ENCODE measurements around the gene SLC6A7. TPM values are rescaled to one million over a fixed set of nuclear protein-coding genes. Genes with fewer than 3 reads are reported as not detected.

Gene SLC6A7
- total and polyA plus RNA-seq, 9 donors: 0.31 to 1.3 (median 0.75) TPM

GRCh38 chr5:150255659-150256409 lies 66.0 kb downstream of the SLC6A7 start:
- no peaks in the 10 kb centered on the region for H3K9me3 ChIP-seq (replicated peaks; ENCODE audit: control insufficient read depth, low read depth, low read length)
- no peaks in the 10 kb centered on the region for H3K27me3 ChIP-seq (ENCODE audit: control insufficient read depth, insufficient read depth, low read length)
- no peak overlapping the region for H3K27ac ChIP-seq (ENCODE audit: low read length)
- WGBS (ENCODE audit: insufficient coverage): 70% methylated on average over 2 of the region's 6 CpGs
- peak; percentile 37 for DNase-seq
- peaks cover 25% of the 10 kb centered on the region for H3K4me1 ChIP-seq (ENCODE audit: control insufficient read depth, insufficient read depth, low read length)
- no peak overlapping the region for H3K4me3 ChIP-seq (ENCODE audit: low read length)
- H3K36me3 ChIP-seq (ENCODE audit: control insufficient read depth, insufficient read depth, low read length): no peaks in the 10 kb centered on the region

DNA sequence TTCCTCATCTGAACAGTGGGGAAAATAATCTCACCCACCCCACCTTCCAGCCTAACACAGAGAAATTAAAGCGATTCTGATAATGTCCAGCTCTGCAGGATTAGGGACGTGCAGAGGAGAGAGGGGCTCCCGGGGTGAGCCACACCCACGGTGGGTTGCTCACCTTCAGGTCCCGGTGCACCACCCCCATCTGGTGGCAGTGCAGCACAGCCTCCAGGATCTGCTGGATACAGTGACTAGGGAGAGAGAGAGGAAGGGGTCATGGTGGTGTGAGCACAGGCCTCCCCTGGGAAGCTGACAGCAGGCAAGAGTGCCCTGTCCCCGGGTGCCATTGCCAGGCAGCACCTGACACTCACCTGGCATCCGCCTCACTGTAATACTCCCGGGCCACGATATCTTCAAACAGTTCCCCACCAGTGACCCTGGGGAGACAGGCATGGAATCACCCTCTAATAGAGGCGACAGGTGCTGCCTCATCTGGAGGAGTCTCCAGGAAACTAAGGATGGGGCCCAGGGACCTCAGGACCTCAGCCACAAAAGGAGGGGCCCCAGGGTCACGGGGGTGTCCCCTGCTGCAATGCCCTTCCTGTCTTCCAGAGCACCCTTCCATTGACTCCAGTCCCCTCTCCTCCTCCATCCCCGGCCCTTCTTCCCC lies 66.7 kb downstream of the SLC6A7 start:
- 71% methylated on average over 6 of the region's 12 CpGs for WGBS (ENCODE audit: insufficient coverage)
- Histone ChIP-seq H3K9me3 (replicated peaks; ENCODE audit: control insufficient read depth, low read depth, low read length) (no peaks in the 10 kb centered on the region), H3K36me3 (ENCODE audit: control insufficient read depth, insufficient read depth, low read length) (no peaks in the 10 kb centered on the region)

DNA sequence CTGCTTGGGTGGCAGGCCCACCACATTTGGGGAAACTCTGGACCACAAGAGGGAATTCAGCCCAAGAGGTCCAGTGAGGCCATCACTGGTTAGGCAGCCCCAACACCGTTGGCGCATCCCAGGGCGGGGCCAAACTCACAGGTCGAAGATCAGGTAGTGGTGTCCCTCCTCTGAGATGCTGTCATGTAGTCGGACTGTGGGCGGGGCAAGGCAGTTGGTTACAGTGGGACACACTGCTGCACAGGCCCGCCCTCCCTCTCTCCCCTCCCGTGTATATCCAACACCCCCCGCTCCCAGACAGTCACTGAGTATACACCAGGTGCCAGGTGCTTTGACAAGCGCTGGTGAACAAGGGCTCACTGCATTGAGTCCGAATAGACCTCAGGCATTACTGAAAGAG lies 67.6 kb downstream of the SLC6A7 start:
- 83% methylated on average over 9 of the region's 11 CpGs for WGBS (ENCODE audit: insufficient coverage)
- no peaks in the 10 kb centered on the region for H3K9me3 ChIP-seq (replicated peaks; ENCODE audit: control insufficient read depth, low read depth, low read length)
- peaks cover 25% of the 10 kb centered on the region for H3K4me1 ChIP-seq (ENCODE audit: control insufficient read depth, insufficient read depth, low read length)
- no peak for DNase-seq
- H3K4me3 ChIP-seq (ENCODE audit: low read length): no peak overlapping the region
- H3K27ac ChIP-seq (ENCODE audit: low read length): peak overlapping the region; percentile 29
- no peaks in the 10 kb centered on the region for H3K36me3 ChIP-seq (ENCODE audit: control insufficient read depth, insufficient read depth, low read length)
- H3K27me3 ChIP-seq (ENCODE audit: control insufficient read depth, insufficient read depth, low read length): peaks cover 2% of the 10 kb centered on the region

More for the DNA sequence above, 66.7 kb downstream of the SLC6A7 start:
- no peak for DNase-seq
- Histone ChIP-seq H3K4me3 (ENCODE audit: low read length) (no peak overlapping the region), H3K4me1 (ENCODE audit: control insufficient read depth, insufficient read depth, low read length) (peaks cover 25% of the 10 kb centered on the region), H3K27me3 (ENCODE audit: control insufficient read depth, insufficient read depth, low read length) (peaks cover 2% of the 10 kb centered on the region), H3K27ac (ENCODE audit: low read length) (no peak overlapping the region)

- Histone ChIP-seq H3K9me3 (replicated peaks; ENCODE audit: control insufficient read depth, low read depth, low read length) (no peaks in the 10 kb centered on the region), H3K27ac (ENCODE audit: low read length) (peak overlapping the region; percentile 29), H3K27me3 (ENCODE audit: control insufficient read depth, insufficient read depth, low read length) (peaks cover 2% of the 10 kb centered on the region), H3K4me1 (ENCODE audit: control insufficient read depth, insufficient read depth, low read length) (peaks cover 25% of the 10 kb centered on the region), H3K36me3 (ENCODE audit: control insufficient read depth, insufficient read depth, low read length) (no peaks in the 10 kb centered on the region), H3K4me3 (ENCODE audit: low read length) (no peak overlapping the region)
- peak; percentile 91 for DNase-seq
- WGBS (ENCODE audit: insufficient coverage): 14% methylated on average over 2 of the region's 6 CpGs
These were observed 68.3 kb downstream of the SLC6A7 start for GRCh38 chr5:150258130-150258529.

Other genes starting within 250 kb of the SLC6A7 start
- not detected for gene PDE6A, start 245.3 kb upstream of the SLC6A7 start, total RNA-seq
- gene PDE6A, start 245.3 kb upstream of the SLC6A7 start, polyA plus RNA-seq (ENCODE audit: insufficient read depth in 1 of 8, insufficient read length in 8 of 8, low replicate concordance in 1 of 8): under 1 TPM in 6 of 8 donors, not detected in 2; 0.03 to 0.35 (median 0.08) TPM
- gene SLC26A2, start 229.3 kb upstream of the SLC6A7 start, total RNA-seq: 11.9 TPM
- 10 to 100 TPM in 6 of 8 donors, 1 to 10 TPM in 2; 8.6 to 14.5 (median 10.3) TPM for gene SLC26A2, start 229.3 kb upstream of the SLC6A7 start, polyA plus RNA-seq (ENCODE audit: insufficient read depth in 1 of 8, insufficient read length in 8 of 8, low replicate concordance in 1 of 8)
- gene TIGD6, start 189.4 kb upstream of the SLC6A7 start, total RNA-seq: 3.5 TPM
- 1 to 10 TPM; 1.7 to 3.2 (median 2.6) TPM for gene TIGD6, start 189.4 kb upstream of the SLC6A7 start, polyA plus RNA-seq (ENCODE audit: insufficient read depth in 1 of 8, insufficient read length in 8 of 8, low replicate concordance in 1 of 8)
- 14.5 TPM for gene HMGXB3, start 189.3 kb upstream of the SLC6A7 start, total RNA-seq
- 10 to 100 TPM; 14.2 to 25.4 (median 18.2) TPM for gene HMGXB3, start 189.3 kb upstream of the SLC6A7 start, polyA plus RNA-seq (ENCODE audit: insufficient read depth in 1 of 8, insufficient read length in 8 of 8, low replicate concordance in 1 of 8)
- gene CSF1R, start 103.5 kb upstream of the SLC6A7 start, total RNA-seq: 9.2 TPM
- 10 to 100 TPM; 20.3 to 34.5 (median 27.6) TPM for gene CSF1R, start 103.5 kb upstream of the SLC6A7 start, polyA plus RNA-seq (ENCODE audit: insufficient read depth in 1 of 8, insufficient read length in 8 of 8, low replicate concordance in 1 of 8)
- gene PDGFRB, start 34.2 kb upstream of the SLC6A7 start, total RNA-seq: 109 TPM
- 100 to 1,000 TPM; 111 to 152 (median 129) TPM for gene PDGFRB, start 34.2 kb upstream of the SLC6A7 start, polyA plus RNA-seq (ENCODE audit: insufficient read depth in 1 of 8, insufficient read length in 8 of 8, low replicate concordance in 1 of 8)
- 0.27 TPM for gene CDX1, start 23.3 kb upstream of the SLC6A7 start, total RNA-seq
- gene CDX1, start 23.3 kb upstream of the SLC6A7 start, polyA plus RNA-seq (ENCODE audit: insufficient read depth in 1 of 8, insufficient read length in 8 of 8, low replicate concordance in 1 of 8): 1 to 10 TPM in 2 of 8 donors, under 1 TPM in 6; 0.12 to 6.0 (median 0.33) TPM
- gene CAMK2A, start 99.7 kb downstream of the SLC6A7 start, total RNA-seq: 48.8 TPM
- 10 to 100 TPM; 38.5 to 79.9 (median 62.0) TPM for gene CAMK2A, start 99.7 kb downstream of the SLC6A7 start, polyA plus RNA-seq (ENCODE audit: insufficient read depth in 1 of 8, insufficient read length in 8 of 8, low replicate concordance in 1 of 8)
- gene ARSI, start 112.8 kb downstream of the SLC6A7 start, total RNA-seq: 6.8 TPM
- 10 to 100 TPM in 3 of 8 donors, 1 to 10 TPM in 5; 6.3 to 11.7 (median 9.5) TPM for gene ARSI, start 112.8 kb downstream of the SLC6A7 start, polyA plus RNA-seq (ENCODE audit: insufficient read depth in 1 of 8, insufficient read length in 8 of 8, low replicate concordance in 1 of 8)
- gene TCOF1, start 167.6 kb downstream of the SLC6A7 start, total RNA-seq: 12.6 TPM
- gene TCOF1, start 167.6 kb downstream of the SLC6A7 start, polyA plus RNA-seq (ENCODE audit: insufficient read depth in 1 of 8, insufficient read length in 8 of 8, low replicate concordance in 1 of 8): 10 to 100 TPM; 21.7 to 26.1 (median 23.5) TPM
- gene CD74, start 222.8 kb downstream of the SLC6A7 start, total RNA-seq: 50.2 TPM
- 100 to 1,000 TPM in 1 of 8 donors, 10 to 100 TPM in 7; 53.9 to 104 (median 75.4) TPM for gene CD74, start 222.8 kb downstream of the SLC6A7 start, polyA plus RNA-seq (ENCODE audit: insufficient read depth in 1 of 8, insufficient read length in 8 of 8, low replicate concordance in 1 of 8)